Measurements from ENCODE around the gene GFRAL. TPM values are rescaled to one million over a fixed set of nuclear protein-coding genes. Genes with fewer than 3 reads are reported as not detected.

The GFRAL gene
- total RNA-seq, 1 donor from 2014 or later, result not detected

DNA sequence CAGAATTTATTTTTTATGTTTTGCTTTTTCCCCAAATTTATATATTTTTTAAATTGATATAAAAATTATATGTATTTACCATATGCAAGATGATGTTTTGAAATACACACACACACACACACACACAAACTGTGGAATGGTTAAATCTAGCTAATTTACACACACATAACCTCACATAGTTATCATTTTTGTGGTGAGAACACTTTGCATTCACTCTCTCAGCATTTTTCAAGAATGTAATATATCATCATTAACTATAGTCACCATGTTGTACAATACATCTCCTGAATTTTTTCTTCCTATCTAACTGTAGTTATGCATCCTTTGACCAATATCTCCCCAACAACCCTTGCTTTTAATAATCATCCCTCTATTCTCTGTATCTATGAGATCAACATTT lies 52.2 kb downstream of the GFRAL start:
- no peak for DNase-seq (ENCODE audit: low spot score)
- H3K9me3 Mint-ChIP-seq, result peaks cover 20% of the 10 kb centered on the region
- H3K4me3 Mint-ChIP-seq (ENCODE audit: low read depth), result no peak overlapping the region
- no peaks in the 10 kb centered on the region for H3K27me3 Mint-ChIP-seq (ENCODE audit: low read depth)
- H3K27ac Mint-ChIP-seq, result no peak overlapping the region
- no peaks in the 10 kb centered on the region for H3K36me3 Mint-ChIP-seq (ENCODE audit: low read depth)
- intact Hi-C loops (cut with micrococcal nuclease), result no loop called here
- H3K4me1 Mint-ChIP-seq (ENCODE audit: low read depth), result no peaks in the 10 kb centered on the region

DNA sequence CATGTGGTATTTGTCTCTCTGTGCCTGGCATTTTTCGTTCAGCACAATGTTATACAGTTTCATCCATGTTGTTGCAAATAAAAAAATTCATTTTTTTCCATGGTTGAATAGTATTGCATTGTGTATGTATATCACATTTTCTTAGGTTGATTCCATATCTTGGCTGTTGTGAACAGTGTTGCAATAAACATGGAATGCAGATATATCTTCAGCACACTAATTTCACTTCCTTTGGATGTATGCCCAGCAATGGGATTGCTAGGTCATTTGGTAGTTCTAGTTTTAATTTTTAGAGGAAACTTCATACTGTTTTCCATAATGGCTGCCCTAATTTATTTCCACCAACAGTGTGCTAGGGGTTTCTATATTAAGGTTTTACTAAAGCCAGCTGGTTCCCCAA lies 52.6 kb downstream of the GFRAL start:
- Mint-ChIP-seq H3K4me3 (ENCODE audit: low read depth) (no peak overlapping the region), H3K27ac (no peak overlapping the region), H3K27me3 (ENCODE audit: low read depth) (no peaks in the 10 kb centered on the region), H3K9me3 (peaks cover 16% of the 10 kb centered on the region), H3K4me1 (ENCODE audit: low read depth) (no peaks in the 10 kb centered on the region), H3K36me3 (ENCODE audit: low read depth) (no peaks in the 10 kb centered on the region)
- intact Hi-C loops (cut with micrococcal nuclease), result no loop called here
- no peak for DNase-seq (ENCODE audit: low spot score)

DNA sequence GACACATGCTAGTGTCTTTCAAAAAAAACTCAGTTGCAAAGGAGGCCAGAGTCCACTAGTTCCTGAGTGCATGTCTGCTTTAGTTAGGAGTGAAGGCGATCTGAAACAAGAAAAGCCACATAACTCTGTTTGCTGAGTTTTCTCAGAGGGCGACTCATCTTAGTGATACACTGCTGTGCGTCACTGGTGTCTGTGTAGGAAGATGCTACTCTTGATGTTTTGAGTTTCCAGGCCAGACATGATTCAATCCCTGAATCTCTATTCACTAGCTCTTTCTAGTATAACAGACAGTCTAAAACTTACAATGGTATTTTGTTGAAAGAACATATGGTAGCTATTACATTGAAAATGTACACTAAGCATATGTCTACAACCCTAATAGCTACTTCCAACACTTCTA lies 60.9 kb downstream of the GFRAL start:
- intact Hi-C loops (cut with micrococcal nuclease), result no loop called here
- Mint-ChIP-seq H3K36me3 (ENCODE audit: low read depth) (no peaks in the 10 kb centered on the region), H3K9me3 (peaks cover 16% of the 10 kb centered on the region), H3K27ac (no peak overlapping the region), H3K4me3 (ENCODE audit: low read depth) (no peak overlapping the region), H3K4me1 (ENCODE audit: low read depth) (no peaks in the 10 kb centered on the region), H3K27me3 (ENCODE audit: low read depth) (no peaks in the 10 kb centered on the region)
- DNase-seq (ENCODE audit: low spot score), result no peak

DNA sequence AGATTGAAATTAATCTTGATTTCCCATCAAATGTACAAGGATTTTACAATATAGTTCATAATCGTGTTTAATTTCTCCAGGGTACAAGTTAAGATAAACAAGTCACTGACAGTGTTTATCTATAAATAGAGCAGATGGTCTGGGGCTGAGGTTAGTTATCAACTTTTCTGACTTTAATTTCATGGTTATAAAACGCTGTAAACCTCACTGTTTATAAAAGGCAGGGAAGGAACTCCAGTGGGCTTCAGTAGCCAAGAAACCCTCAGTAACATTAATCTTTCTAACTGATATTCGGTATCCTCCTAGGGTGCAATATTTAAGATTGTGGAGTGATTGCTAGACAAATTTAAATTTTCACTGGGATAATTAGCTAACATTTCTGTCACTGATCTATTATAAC lies 68.6 kb downstream of the GFRAL start:
- no peaks in the 10 kb centered on the region for H3K4me1 Mint-ChIP-seq (ENCODE audit: low read depth)
- no peaks in the 10 kb centered on the region for H3K36me3 Mint-ChIP-seq (ENCODE audit: low read depth)
- H3K4me3 Mint-ChIP-seq (ENCODE audit: low read depth), result no peak overlapping the region
- DNase-seq (ENCODE audit: low spot score), result no peak
- H3K27ac Mint-ChIP-seq, result no peak overlapping the region
- H3K27me3 Mint-ChIP-seq (ENCODE audit: low read depth), result no peaks in the 10 kb centered on the region
- intact Hi-C loops (cut with micrococcal nuclease), result no loop called here
- H3K9me3 Mint-ChIP-seq, result peaks cover 4% of the 10 kb centered on the region

DNA sequence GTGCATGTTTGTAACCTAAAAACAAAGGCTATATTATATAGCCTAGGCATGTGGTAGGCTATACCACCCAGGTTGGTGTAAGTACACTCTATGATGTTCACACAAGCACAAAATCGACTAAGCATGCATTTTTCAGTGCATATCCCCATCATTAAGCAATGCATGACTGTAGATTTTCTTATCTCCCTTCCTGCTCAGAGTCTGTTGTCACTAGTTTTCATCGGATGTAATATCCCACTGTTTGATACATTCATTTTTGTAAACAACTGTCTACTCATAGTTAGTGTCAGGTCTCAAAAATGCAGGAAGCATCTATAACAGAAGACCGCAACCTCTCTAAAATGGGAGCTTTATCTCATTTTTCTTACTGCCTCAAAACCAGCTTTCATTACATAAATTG lies 70.7 kb downstream of the GFRAL start:
- no peaks in the 10 kb centered on the region for H3K27me3 Mint-ChIP-seq (ENCODE audit: low read depth)
- no peak overlapping the region for H3K27ac Mint-ChIP-seq
- DNase-seq (ENCODE audit: low spot score), result no peak
- intact Hi-C loops (cut with micrococcal nuclease), result no loop called here
- H3K4me1 Mint-ChIP-seq (ENCODE audit: low read depth), result no peaks in the 10 kb centered on the region
- no peaks in the 10 kb centered on the region for H3K9me3 Mint-ChIP-seq
- H3K4me3 Mint-ChIP-seq (ENCODE audit: low read depth), result no peak overlapping the region
- H3K36me3 Mint-ChIP-seq (ENCODE audit: low read depth), result no peaks in the 10 kb centered on the region

DNA sequence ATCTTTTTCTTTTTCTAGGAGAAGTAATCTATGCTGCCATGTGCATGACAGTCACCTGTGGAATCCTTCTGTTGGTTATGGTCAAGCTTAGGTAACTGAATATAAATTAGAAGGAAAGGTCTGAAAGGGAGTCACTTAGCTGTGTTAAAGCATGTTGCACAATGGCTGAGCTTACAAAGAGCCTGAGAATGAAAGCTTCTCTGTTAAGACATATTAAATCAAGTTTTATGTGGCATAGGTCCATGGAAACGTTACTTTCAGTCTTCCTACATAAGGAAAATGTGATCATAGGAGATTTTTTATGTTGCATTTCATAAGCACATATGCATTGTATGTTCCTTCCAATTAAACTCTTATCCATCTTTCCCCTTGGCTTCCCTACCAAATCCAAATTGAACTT lies 72.1 kb downstream of the GFRAL start:
- Mint-ChIP-seq H3K9me3 (no peaks in the 10 kb centered on the region), H3K4me3 (ENCODE audit: low read depth) (no peak overlapping the region), H3K4me1 (ENCODE audit: low read depth) (no peaks in the 10 kb centered on the region), H3K27me3 (ENCODE audit: low read depth) (no peaks in the 10 kb centered on the region), H3K27ac (no peak overlapping the region), H3K36me3 (ENCODE audit: low read depth) (no peaks in the 10 kb centered on the region)
- intact Hi-C loops (cut with micrococcal nuclease), result no loop called here
- DNase-seq (ENCODE audit: low spot score), result no peak

DNA sequence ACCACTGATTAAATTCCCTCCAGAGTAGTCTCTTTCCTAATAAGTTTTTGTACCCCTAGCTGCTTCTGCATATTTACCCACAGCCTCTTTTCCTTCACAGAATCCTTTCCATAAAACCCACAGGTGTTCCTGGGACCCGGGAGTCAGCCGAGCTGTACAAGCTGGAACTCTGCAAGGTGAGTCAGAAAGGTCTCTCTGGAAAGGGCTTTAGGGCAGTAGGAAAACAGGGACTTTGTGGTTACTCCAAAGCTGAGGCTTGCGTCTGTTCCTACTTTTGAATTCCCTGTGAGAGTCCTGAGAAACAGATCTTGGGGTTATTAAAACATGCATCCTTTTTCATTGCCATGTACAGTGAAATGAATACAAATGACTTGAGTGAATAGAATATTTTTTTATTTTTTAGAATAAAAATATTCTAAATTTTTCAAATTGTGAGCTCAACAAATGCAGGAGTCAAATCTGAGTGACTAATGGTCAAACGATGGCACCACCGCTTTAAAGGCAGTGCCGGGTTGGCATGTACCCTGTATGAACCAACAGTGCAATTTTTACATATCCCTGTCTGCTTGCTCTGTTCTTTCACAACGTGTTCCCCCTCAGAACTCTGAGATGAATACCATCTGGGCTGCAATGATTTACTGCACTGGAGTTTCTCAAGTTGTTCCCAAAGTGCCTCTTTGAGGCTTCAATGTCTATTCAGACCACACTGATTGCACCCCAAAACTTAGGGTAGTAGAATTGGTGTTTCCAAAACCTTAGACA lies 78.4 kb downstream of the GFRAL start:
- H3K27me3 Mint-ChIP-seq (ENCODE audit: low read depth), result no peaks in the 10 kb centered on the region

DNA sequence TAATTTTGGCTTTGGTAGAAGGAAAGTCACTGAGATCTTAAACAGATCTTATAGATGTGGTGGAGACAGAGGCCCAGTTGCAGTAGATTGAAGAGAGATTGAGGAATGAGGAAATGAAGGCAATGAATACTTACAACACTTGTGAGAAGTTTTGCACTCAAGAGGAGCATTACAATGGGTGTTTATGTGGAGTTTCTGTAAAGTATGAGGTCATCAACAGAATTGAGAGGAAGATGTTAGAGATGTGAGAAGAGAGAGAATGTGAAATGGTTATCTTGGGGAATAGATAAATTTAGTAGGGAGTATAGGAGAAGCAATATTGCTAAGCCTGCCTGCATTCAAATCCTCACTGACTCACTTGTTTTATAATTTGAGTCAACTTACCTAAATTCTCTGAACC lies 83.4 kb downstream of the GFRAL start:
- Mint-ChIP-seq H3K9me3 (peaks cover 25% of the 10 kb centered on the region), H3K36me3 (ENCODE audit: low read depth) (no peaks in the 10 kb centered on the region), H3K27ac (no peak overlapping the region), H3K4me1 (ENCODE audit: low read depth) (no peaks in the 10 kb centered on the region), H3K4me3 (ENCODE audit: low read depth) (no peak overlapping the region), H3K27me3 (ENCODE audit: low read depth) (no peaks in the 10 kb centered on the region)
- intact Hi-C loops (cut with micrococcal nuclease), result no loop called here
- DNase-seq (ENCODE audit: low spot score), result no peak

More for the DNA sequence above, 78.4 kb downstream of the GFRAL start:
- Mint-ChIP-seq H3K4me1 (ENCODE audit: low read depth) (no peaks in the 10 kb centered on the region), H3K36me3 (ENCODE audit: low read depth) (no peaks in the 10 kb centered on the region), H3K27ac (no peak overlapping the region), H3K4me3 (ENCODE audit: low read depth) (no peak overlapping the region), H3K9me3 (peaks cover 6% of the 10 kb centered on the region)
- intact Hi-C loops (cut with micrococcal nuclease), result no loop called here
- no peak for DNase-seq (ENCODE audit: low spot score)

DNA sequence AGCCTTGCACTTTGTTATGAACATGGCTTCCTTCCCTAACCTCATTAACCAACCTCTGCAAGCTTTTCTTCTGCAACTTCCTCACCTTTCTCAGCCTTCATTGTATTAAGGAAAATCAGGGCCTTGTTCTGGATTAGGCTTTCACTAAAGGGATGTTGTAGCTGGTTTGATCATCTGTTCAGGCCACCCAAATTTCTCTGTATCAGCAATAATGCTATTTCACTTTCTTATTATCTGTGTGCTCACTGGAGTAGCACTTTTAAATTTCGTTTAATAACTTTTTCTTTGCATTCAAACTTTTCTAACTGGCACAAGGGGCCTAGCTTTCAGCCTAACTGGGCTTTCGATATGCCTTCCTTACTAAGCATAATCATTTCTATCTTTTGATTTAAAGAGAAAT lies 96.7 kb downstream of the GFRAL start:
- Mint-ChIP-seq H3K4me3 (ENCODE audit: low read depth) (no peak overlapping the region), H3K27ac (no peak overlapping the region), H3K36me3 (ENCODE audit: low read depth) (no peaks in the 10 kb centered on the region), H3K9me3 (peaks cover 11% of the 10 kb centered on the region), H3K4me1 (ENCODE audit: low read depth) (no peaks in the 10 kb centered on the region), H3K27me3 (ENCODE audit: low read depth) (no peaks in the 10 kb centered on the region)
- no peak for DNase-seq (ENCODE audit: low spot score)
- intact Hi-C loops (cut with micrococcal nuclease), result no loop called here

DNA sequence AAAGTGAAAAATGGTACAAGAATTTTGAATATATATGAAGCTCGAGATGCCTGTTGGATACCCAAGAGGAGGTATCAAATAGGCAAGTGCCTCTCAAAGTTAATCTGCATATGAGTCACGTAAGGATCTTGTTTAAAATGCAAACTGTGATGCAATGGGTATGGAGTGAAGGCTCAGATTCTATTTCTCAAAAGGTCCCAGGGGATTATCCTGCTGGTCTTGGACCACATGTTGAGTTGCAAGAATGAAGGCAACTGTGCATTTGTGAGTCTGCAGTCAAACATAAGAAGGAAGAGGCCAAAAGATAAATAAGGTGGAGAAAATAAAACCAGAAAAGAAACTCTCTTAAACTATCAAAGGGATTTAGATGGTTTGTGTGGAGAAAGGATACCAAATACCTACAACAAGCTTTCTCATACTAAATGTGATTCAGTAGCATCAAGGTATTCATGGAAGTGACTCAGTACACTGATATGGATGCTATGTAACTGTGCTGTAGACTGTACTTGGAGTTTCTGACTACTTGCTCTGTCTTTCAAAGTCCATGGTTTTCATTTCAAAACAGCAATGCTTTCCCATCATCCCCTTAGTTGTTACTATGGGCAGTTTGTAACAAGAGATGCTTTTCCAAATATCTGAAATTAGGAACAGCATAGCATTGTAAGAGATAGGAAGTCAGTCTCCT lies 106.3 kb downstream of the GFRAL start:
- intact Hi-C loops (cut with micrococcal nuclease), result no loop called here
- H3K9me3 Mint-ChIP-seq, result peaks cover 4% of the 10 kb centered on the region
- no peaks in the 10 kb centered on the region for H3K27me3 Mint-ChIP-seq (ENCODE audit: low read depth)
- H3K27ac Mint-ChIP-seq, result no peak overlapping the region
- H3K4me3 Mint-ChIP-seq (ENCODE audit: low read depth), result no peak overlapping the region
- no peaks in the 10 kb centered on the region for H3K4me1 Mint-ChIP-seq (ENCODE audit: low read depth)
- DNase-seq (ENCODE audit: low spot score), result no peak
- no peaks in the 10 kb centered on the region for H3K36me3 Mint-ChIP-seq (ENCODE audit: low read depth)

DNA sequence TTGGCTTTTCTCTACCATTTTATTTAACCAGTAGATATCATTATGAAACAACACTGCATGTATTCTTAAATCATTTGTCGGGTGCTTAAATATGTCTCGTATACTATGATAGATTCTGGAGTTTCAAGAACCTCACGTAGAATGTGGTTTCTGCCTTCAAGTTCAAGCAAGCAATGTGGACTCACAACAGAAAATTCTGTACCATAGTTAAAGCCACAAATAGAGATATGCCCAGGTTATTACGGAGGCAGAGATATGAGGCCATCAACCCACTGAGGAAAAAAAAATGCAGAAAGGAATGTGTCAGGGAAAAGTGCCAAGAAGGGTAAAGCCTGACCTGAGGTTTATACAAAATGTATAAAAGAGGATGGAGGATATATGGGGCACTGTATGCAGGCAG lies 109.9 kb downstream of the GFRAL start:
- no peaks in the 10 kb centered on the region for H3K9me3 Mint-ChIP-seq

DNA sequence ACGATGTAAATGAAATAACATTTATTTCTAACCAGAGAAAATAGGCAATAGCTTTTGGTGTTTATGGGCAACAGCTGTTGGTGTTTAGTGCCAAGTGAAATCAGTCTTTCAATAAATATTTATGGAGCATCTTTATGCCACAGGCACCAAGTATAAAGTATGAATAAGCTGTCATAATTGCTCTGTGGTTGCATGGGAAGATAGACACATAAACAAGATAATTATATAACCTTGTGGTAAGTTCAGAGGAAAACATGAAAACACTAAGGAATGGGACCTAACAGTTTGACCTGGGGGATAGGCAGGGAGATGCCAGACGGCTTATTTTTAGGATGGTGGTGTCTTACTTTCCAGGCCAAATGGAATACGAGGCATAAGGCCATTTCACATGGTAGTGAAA lies 110.9 kb downstream of the GFRAL start:
- Mint-ChIP-seq H3K27ac (no peak overlapping the region), H3K27me3 (ENCODE audit: low read depth) (no peaks in the 10 kb centered on the region), H3K4me3 (ENCODE audit: low read depth) (no peak overlapping the region), H3K9me3 (no peaks in the 10 kb centered on the region), H3K4me1 (ENCODE audit: low read depth) (no peaks in the 10 kb centered on the region), H3K36me3 (ENCODE audit: low read depth) (no peaks in the 10 kb centered on the region)
- intact Hi-C loops (cut with micrococcal nuclease), result no loop called here
- DNase-seq (ENCODE audit: low spot score), result no peak

More for the DNA sequence above, 109.9 kb downstream of the GFRAL start:
- Mint-ChIP-seq H3K27me3 (ENCODE audit: low read depth) (no peaks in the 10 kb centered on the region), H3K4me1 (ENCODE audit: low read depth) (no peaks in the 10 kb centered on the region), H3K36me3 (ENCODE audit: low read depth) (no peaks in the 10 kb centered on the region), H3K27ac (no peak overlapping the region), H3K4me3 (ENCODE audit: low read depth) (no peak overlapping the region)
- DNase-seq (ENCODE audit: low spot score), result no peak
- intact Hi-C loops (cut with micrococcal nuclease), result no loop called here

DNA sequence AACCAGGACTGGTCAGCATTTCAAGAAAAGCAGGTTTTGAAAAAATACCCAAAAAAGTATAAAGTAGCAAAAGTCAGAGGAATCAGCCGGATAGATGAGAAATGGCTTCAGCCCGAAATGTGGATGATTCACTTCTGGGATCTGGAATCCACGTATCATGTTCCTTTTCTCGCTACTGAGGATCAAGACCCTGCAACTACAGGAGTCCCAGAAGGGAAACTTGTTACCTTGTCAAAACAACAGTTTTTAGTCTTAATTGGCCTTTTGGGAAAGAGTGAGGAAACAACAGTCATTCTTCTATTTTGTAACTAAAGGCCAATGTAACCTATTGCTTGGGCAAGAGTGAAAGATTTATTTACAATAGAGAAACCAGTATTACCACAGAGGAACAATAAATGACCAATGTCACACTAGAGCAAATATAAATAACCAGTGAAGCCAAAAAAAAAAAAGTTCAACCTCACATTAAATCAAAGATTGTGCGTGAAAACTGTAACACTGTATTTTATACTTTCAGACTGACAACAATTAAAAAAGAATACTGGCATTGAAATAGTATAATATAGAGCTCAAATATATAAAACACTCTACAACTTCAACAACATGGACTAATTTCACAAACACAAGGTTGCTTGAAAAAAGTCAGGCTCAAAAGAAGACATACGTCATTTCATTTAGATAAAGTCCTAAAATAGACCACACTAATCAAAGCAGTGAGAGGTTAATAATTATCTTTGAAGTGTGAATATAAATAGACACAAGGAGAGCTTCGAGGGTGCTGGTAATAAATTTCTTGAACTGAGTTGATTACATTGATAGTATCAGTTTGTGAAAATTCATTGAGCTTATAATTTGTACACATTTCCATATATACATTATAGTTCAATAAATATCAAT lies 116.2 kb downstream of the GFRAL start:
- DNase-seq (ENCODE audit: low spot score), result no peak
- no peaks in the 10 kb centered on the region for H3K9me3 Mint-ChIP-seq
- H3K4me3 Mint-ChIP-seq (ENCODE audit: low read depth), result no peak overlapping the region
- no peaks in the 10 kb centered on the region for H3K36me3 Mint-ChIP-seq (ENCODE audit: low read depth)
- intact Hi-C loops (cut with micrococcal nuclease), result loop anchor here (10.0 kb wide), 1 partner anchor 441 kb away; no protein-coding TSS in a partner anchor
- H3K4me1 Mint-ChIP-seq (ENCODE audit: low read depth), result no peaks in the 10 kb centered on the region
- no peaks in the 10 kb centered on the region for H3K27me3 Mint-ChIP-seq (ENCODE audit: low read depth)
- no peak overlapping the region for H3K27ac Mint-ChIP-seq
